GM19372 (cell line): ENCODE data around the gene TRDMT1.

Experiments used
- ATAC-seq: cut with Tn5 transposase; IDR thresholded peaks from one replicate; pipeline ENCODE4 v1.9.1; 2021; ENCODE audit warnings: mild to moderate bottlenecking, low read depth, moderate library complexity; ENCODE audit not compliant: unreplicated experiment

Gene TRDMT1

DNA sequence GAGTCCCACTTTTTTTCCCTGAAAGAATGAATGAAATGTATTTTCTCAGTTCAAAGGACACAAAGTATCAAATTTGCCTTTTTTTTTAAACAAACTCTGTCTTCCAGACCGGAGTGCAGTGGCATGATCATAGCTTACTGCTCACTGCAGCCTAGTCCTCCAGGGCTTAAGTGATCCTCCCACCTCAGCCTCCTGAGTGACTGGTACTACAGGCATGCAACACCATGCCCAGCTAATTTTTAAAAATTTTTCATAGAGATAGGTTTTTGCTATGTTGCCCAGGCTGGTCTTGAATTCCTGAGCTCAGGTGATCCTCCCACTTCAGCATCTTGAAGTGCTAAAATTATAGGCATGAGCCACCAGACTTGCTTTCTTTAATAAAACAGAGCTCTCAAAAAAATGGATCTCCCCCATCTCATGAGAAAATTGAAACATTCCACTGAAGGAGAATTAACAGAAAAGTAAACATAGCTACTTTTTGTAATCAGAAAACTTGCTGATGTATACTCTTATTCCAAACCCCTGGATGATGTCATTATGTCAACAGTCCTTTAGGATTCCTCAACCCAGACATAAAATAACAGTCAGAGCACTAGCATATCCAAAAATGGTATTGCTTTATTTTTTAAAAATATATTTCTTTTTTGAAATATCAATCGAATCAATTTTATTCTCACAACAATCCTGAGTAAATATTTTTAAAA, 12.3 kb upstream of the TRDMT1 start:
- ATAC-seq: no peak

DNA sequence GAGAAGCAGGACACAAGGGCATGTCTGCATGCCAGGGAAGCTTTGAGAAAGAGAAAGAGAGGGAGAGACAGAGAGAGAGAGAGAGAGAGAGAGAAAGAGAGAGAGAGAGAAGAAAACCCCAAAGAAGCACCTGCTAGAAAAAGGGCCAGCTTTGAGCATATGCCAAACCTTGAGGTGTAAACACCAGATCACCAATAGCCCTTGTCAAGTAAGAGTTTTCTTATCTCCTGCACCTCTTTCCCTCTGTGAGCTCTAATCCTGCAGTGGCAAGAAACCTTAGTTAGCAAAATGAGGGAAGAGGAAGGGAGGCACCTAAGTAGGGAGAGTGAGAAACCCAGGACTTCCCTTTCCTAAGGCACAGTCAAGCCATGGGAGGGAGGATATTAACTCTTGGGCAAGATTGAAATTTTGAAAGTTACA, 11.3 kb upstream of the TRDMT1 start:
- no peak for ATAC-seq

DNA sequence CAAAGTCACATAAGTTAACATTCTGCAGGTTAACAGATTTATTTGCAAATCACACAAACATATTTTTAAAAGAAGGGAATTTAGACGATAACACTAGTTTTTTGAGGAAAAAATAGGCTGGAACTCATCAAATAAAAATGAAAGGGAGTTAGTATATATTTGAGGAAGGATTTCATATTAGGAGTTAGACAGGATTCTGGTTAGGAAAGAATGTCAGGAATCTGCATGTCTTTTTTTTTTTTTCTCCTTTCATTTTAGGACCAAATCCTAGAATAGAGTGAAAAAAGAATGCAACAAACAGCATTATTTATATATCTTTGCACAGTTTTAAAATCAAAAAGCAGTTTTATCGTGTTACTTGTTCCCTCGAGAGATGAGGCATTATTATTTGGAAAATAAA, 8.9 kb upstream of the TRDMT1 start:
- no peak for ATAC-seq

DNA sequence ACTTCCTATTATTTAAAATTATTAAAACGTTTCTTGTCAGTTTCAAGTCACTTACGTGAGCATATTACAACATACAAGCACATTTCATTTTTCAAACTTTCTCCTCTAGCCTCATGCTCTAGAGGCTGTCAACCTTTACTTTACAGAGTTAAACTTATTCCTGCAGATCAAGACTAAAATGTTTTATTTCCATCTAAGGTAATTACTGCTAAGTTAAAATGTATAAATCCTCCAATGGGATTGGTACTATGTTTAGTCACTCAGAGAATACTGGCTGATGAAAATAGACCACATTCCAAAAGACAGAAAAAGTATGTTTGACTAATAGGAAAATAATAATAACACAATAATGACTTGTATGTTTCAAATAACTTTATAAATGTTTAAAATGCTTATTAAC, 8.4 kb upstream of the TRDMT1 start:
- no peak for ATAC-seq

DNA sequence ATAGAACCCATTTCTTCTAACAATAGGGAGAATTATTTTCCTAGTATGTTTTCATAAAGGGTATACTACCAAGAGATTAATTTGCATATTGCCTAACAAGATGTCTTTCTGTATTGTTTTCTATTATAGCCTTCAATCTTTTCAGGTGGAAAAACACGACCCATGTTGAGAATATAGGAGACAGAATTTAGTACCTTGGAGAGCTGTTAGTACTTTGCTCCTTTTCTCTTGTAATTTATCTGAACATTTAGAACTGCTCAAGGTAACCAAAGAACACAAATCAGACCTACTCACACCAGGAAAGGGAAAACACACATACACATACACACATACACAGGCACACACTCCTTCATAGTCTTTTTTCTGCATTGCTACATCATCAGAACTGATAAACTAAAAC, 7.8 kb upstream of the TRDMT1 start:
- ATAC-seq: no peak

DNA sequence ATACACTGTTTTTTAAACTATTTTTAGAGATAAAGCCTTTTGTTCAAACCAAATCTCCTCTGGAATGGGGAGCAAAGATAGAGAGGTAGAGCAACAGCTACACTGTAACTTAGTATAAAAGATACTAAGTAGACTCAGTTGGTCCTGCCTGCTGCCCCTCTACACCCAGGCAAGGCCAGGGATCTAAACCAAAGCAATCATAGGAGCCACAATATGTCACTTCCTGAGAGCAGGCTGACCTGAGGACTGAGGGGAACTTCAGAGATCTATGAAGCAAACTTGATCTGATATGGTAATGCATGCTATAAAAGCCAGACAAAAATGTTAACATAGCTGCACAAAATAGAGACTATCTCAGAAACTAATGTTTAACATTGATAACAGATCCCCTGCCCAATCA, 7.0 kb upstream of the TRDMT1 start:
- no peak for ATAC-seq

DNA sequence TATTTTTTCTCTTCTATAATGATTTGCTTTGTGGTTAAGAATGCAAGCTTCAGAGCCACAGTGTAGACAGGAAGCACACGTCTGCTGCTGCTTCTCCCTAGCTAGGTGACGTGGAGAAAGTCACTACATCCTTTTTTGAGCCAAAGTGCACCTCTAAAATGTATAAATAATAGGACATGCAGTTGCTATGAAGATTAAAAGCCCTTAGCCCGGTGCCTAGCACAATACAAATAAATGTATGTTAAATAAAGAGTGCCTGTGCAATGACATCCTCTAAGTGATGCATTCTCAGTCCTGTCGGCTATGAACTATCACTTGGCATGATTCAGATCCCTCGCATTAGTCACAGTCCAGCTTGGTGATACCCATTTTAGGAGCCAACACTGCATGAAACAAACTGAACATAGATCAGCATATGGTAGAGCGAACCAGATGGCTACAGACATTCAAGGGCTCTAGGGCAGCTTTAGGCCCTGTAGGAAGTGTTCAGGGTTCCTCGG, 4.8 kb upstream of the TRDMT1 start:
- ATAC-seq: peak; percentile 49

DNA sequence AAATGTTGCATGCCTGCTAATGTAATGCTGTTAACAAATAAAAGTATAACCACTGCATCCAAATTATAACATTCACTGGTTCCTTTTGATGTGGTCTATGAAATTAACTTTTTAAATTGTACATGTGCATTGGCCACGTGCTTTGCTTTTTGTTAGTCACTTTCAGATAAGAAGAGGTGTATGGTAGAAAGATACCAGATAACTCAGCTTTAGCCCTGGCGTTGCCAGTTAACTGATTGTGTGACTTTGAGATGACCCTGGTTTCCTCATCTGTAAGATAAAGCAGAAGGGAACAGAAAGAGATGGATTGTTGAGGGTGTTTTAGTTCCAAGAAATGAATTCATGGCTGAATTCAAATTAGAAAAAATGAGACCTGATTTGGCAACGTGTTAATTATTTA, 1.9 kb upstream of the TRDMT1 start:
- no peak for ATAC-seq

DNA sequence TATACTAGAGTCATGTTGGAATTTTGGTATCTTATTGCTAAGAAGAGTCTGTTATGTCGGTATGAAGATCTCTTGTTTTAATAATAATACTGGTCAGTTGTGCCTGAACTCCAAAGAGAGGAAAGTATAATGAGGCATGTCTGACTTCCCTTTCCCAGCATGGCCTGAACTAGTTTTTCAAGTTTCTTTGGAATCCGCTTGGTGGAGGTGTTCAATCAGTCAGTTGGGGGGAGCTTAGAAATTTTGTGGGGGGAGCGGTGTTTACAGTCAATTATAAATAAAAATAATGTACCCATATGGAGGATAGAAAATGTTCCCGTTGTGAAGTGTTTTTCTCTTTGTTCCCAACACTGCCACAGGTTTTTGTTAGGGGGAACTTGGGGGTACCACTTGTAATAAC, 1.5 kb upstream of the TRDMT1 start:
- ATAC-seq: no peak

DNA sequence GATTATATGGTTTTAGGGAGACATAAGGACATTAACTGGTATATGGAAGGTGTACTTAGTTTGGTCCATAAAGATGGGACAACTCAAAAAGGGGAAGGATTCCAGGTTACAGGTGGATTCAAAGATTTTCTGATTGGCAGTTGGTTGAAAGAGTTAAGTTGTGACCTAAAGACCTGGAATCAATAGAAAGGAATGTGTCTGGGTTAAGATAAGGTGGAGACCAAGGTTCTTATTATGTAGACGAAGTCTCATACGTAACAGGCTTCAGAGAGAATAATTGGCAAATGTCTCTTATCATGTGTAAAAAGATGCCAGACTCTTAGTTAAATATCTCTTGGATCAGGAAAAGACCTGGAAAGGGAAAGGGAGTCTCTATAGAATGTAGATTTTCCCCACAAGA, 1.0 kb upstream of the TRDMT1 start:
- ATAC-seq: no peak

DNA sequence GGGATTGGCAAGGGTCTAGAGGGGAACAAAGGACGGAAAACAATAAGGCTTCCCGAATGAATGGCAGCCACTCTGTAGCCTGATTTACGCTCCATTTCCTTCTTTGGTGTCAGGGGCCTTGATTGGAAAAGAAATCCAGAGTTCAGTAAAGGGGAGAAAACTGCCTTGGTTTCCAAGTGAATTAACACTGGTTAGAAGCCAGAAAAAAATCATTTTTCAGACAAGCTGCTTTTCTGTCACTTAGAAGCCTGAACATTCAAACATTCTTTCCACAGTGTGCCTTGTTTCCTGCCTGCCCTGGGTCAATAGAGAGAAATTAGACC, 283 bp upstream of the TRDMT1 start:
- no peak for ATAC-seq

DNA sequence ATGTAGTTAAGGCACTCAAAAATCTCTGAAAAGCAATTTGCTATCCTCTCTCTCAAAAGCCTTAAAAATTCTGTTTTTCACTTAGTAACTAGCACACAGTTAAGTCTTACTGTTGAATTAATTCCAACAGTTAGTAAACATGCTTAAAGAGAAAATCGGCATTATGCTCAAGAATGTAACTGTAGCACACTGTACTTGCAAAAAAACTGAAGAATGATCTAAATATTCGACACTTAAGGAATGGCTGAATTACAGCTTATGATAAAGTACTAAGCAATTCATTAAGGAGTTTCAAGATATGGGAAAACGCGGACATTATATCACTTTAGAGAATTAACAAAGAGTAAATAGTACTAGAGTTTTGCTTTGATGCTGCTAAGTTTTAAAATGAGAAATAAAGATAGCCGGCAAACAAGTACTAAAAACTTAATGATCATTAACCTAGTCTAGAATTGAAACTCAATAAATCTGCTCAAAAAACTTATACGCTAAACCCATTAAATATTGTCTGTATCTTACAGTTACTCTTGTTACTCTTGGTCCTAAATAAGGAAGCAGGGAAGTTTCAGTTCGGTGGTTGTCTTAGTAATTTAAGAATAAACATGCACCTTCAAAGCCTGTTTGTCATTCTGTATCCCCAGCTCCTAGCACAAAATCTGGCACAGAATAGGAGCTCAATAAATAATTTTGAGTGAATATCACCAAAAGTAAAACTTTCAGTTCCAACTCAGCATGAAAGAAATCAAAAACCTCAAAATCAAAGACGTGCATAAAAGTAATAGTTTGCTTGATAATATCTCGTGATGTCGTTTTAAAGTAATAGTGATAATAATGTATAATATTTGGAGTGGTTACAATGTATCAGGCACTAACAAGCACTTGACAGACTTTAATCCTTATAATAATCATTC, 1.2 kb downstream of the TRDMT1 start:
- ATAC-seq: no peak

DNA sequence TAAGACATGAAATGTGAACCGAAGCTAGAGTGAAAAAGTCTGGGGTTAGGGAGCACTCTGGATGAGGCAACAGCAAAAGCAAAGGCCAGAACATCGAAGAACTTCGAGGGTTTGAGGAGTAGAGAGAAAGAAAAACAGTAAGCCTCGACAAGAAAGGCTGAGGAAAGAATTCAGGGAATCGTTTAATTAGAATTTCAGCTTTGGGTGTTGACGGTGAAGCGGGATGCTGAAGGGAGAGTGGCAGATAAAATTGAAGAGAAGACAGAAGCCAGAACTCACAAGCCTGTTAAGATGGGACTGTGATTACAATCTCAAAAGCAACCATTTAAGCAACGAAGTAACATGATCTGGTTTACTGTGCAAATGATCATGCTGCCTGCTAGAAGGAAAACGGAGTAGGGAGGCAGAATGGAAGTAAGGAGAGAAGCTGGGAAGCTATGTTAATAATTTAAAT, 2.1 kb downstream of the TRDMT1 start:
- ATAC-seq: no peak

DNA sequence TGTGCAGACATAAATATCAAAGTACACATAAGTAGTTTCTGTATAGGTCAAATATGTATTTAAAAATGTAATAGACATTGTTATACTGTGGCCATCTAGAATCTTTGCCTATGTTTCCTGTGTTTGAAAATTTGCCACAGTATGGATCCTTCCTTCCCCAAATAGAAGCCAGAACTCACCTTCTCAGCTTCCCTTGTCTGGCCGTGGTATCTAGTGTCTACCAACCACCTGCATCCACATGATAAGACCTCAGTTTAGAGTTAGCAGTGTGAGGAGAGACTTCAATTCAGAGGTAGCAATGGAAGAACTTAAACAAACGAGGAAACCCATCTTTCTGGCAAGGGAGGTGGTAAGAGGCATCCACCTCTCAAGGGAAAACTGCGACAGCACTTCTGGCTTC, 4.9 kb downstream of the TRDMT1 start:
- no peak for ATAC-seq

DNA sequence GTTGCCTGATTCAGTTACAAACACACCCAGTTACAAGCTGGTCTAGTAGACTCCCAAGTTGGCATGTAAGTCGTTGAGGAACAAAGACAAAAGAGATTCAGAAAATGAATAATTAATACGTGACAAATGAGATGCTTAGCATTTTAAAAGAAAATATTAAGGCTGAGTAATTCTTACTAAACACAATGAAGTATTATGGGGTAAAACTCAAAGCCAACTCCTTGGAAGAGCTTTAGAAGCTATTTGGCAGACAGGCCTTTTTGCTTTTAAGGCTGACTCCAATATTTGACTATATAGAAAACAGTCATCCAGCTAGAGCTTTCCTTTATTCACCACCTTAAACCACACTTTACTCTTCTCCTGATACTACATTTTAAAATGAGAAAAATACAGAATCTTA, 5.4 kb downstream of the TRDMT1 start:
- ATAC-seq: no peak

DNA sequence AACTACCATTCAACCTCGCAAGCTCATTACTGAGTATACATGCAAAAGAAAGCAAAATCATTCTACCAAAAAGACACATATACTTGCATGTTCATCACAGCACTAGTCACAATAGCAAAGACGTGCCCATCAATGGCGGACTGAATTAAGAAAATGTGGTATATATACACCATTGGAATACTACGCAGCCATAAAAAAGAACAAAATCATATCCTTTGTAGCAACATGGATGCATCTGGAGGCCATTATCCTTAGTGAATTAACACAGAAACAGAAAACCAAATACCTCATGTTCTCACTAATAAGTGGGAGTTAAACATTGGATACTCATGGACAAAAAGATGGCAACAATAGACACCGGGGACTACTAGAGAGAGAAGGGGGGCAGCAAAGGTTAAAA, 6.4 kb downstream of the TRDMT1 start:
- ATAC-seq: no peak

DNA sequence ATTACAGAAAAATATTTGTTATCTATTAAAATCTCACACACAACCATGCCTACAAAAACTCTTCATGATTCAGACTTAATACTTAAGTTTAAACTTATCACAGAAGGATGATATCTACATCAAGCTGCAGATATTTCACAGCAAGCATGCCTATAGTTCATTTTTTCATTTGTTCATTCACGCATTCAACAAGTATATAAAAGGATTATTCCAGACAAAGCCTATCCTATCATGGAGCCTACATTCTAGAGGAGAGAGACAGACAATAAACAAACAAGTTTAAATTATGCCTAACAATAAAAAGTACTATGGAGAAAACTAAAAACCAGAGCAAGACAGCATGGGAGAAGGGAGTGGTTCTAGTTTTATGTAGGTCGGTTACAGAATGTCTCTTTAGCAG, 10.9 kb downstream of the TRDMT1 start:
- ATAC-seq: no peak

DNA sequence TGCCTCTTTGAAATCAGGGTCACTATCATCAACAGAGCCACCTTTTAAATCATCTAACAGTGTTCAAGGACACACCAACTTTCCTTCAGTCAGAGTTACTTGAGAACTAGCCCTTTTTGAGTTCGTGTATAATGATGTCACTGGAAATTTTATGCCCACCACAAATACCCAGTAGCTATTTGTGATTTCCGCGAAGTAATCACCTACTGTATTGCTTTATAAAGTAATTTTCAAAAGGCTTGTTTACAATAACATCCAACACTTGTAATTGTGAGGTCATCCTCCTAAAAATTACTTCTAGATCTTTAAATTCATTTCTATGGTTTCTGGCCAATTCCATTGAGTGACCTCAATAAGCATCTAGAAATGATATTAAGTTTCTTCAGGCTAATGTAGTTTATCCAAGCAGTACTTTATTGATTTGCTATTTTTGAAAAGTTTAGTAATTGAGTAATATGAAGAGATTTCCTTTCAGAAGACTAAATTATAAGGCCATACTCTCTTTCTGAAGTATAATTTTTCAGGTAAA, 12.8 kb downstream of the TRDMT1 start:
- ATAC-seq: no peak

DNA sequence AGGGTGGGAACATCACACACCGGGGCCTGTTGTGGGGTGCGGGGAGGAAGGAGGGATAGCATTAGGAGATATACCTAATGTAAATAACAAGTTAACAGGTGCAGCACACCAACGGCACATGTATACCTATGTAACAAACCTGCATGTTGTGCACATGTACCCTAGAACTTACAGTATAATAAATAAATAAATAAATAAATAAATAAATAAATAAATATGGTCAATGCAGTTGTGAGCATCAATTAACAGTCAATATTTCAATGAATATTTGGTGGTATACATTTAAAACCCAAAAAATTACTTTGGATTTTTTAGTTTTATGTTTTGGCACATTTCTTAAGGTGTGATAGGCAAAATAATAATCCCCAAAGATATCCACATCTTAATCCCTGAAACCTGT, 15.6 kb downstream of the TRDMT1 start:
- ATAC-seq: no peak

DNA sequence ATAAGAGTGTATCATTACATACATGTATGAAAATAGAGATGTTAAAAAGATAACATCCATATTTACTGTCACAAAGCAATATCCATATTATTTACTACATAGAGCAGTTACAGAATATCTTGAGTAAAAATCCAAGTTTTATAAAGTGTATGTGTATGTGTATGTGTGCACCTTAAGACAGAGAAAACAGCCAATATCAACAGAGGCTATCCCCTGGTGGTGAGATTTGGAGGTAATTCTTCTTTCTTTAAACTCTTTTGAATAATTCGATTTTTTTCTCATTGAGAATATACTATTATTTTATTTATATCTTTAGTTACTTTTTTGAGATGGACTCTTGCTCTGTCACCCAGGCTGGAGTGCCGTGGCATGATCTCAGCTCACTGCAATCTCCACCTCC, 18.4 kb downstream of the TRDMT1 start:
- ATAC-seq: no peak

DNA sequence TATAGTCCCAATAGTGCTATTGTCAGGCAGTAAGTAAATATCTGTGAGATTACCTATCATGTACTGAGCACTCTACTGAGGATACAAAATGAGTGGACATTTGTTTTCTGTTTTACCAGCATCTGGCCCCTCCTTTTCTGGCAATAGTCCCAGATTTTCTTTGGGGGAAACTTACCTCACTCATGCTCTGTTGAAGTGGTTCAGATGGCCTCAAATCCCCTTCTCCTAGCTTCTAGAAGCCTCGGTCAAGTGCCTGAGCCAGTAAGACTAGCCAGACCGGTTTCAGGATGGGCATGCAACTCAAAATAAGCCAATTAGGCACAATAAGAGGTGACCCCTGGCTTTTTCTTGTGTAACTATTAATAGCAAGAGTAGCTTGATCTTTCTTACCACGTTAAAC, 19.7 kb downstream of the TRDMT1 start:
- ATAC-seq: no peak

DNA sequence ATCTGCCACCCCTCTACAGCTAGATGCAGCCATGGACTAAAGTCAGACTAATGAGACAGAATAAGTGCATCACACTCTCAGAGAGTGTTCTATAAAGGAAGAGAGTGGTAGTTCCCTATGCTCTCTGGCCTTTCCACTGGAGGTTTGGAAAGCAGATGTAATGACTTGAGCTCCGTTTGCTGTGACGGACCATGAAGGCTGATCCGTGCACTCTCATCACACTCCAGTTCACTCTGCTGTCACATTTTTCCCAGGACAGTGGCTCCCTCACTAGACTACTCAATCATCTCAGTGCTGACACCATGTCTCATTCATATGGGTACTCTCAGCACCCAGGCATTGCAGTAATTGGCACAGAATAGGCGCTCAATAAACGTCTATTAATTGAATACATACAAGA, 20.4 kb downstream of the TRDMT1 start:
- no peak for ATAC-seq
